WI38 (cell line): ENCODE measurements around the gene CNNM4.

ENCODE experiments used
- H3K4me3 ChIP-seq: 2 replicates; pipeline ENCODE4 v1.5.1; 2011; ENCODE audit warnings: low read depth, mild to moderate bottlenecking, control low read depth, low read length
- CTCF ChIP-seq: IDR thresholded peaks from 2 replicates; pipeline ENCODE4 v1.5.1; 2012; ENCODE audit warnings: low read depth, mild to moderate bottlenecking, control low read depth, low read length

The CNNM4 gene

DNA sequence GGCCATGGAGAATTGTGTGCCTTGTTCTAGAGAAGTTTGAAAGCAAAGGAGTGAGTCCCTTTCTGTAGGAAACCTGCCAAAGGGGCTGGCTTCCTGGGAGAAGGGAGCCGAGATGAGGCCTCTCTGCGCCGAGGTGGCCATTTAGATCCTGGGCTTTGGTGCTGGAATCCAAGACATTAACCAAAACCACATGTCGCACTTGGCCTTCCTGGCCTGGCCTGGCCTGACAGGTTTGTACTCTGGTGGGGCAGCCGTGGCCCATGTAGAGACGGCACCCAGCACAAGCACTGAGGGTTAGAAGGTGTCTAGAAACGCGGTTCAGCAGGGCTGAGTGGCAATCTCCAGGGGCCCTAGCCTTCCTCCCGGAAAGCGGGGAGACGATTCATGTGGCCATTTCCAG is 62.5 kb downstream of the CNNM4 start:
- no peak for TF ChIP-seq CTCF
- H3K4me3 ChIP-seq, result no peak overlapping the region

DNA sequence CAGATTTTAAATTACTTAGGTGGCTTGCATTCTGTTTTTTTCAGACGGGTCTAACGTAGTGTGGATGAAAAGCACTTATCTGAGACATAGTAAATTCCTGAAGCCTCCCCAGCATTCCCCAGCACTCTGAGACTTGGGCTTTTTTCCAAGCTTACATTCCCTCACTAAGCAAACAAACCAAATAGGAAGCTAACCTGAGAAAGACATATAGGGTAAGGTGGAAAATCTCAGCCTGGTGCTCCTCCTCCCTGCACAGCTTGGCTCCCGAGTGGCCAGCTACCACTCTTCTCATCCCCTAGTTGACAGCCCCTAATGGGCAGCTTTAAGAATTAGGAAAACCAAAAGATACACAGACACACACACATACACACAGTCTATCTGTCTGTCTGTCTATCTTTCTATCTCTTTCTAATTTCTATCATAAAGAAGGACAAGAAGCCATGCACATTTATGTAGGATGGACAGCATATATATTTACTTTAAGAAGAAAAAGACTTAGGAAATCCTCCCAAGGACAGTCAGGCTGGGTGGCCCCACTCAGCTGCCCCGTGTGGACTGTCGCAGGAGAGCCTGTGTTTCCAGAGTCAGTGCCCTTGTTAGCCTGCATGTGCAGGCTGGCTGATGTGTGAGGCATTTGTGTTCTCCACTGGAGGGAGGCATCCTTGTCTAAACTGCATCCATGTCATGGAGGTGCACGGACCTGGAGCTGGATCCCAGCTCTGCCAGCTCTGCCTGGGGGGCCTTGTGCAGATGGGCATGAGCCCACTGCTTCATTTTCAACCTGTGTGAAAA is 63.6 kb downstream of the CNNM4 start:
- no peak for TF ChIP-seq CTCF
- no peak overlapping the region for H3K4me3 ChIP-seq

DNA sequence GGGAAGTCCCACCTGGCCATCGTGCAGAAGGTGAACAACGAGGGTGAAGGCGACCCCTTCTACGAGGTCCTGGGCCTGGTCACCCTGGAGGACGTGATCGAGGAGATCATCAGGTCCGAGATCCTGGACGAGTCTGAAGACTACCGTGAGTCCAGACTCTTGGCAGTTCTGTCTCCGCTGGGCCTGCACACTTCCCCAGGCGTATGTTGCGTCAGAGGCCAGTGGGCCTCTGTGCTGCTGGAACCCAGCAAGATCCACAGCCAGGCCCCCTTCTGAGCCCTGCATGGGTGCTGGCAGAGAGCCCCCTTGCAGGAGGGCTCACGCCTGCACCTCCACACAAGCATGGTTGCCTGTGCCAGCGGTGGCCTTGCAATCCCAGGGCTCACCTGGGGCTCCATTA is 64.4 kb downstream of the CNNM4 start:
- TF ChIP-seq CTCF, result no peak
- no peak overlapping the region for H3K4me3 ChIP-seq

GRCh38 chr2:96826546-96827278 is 66.0 kb downstream of the CNNM4 start:
- TF ChIP-seq CTCF, result no peak
- H3K4me3 ChIP-seq, result no peak overlapping the region

- H3K4me3 ChIP-seq, result no peak overlapping the region
- no peak for TF ChIP-seq CTCF
These were observed 67.7 kb downstream of the CNNM4 start for GRCh38 chr2:96828436-96828835.

GRCh38 chr2:96828874-96829273 is 68.2 kb downstream of the CNNM4 start:
- TF ChIP-seq CTCF, result no peak
- H3K4me3 ChIP-seq, result no peak overlapping the region

DNA sequence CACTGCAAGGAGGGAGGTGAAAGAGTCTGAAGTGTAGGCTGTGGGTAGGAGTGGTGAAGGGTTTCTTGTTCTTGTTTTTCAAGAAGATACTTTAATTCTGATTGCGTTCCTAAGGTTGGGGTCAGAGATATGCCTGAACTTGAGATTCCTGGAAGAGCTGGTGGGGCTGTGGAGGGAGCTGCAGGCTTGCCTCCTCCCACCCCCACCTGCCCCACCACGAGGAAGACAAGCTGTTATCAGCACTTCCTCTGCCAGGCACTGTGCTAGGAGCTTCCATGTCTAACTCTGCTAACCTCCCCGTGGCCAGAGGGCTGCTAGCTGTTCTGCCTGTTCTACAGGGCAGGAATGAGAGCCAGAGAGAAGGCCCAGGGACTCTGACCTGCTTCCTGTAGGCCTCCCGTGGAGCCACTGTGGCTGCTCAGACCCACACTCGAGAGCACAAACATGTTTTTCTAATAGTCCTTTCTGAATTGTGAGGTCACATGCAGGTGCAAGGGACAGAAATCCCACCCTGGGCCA is 69.4 kb downstream of the CNNM4 start:
- no peak for TF ChIP-seq CTCF
- H3K4me3 ChIP-seq, result no peak overlapping the region
